HG03432 (cell line): ENCODE data around the gene GPC5.

ENCODE experiments used
- ATAC-seq: cut with Tn5 transposase; IDR thresholded peaks from one replicate; pipeline ENCODE4 v1.9.1; 2021; ENCODE audit warnings: mild to moderate bottlenecking, moderate library complexity; ENCODE audit not compliant: unreplicated experiment

The GPC5 gene

DNA sequence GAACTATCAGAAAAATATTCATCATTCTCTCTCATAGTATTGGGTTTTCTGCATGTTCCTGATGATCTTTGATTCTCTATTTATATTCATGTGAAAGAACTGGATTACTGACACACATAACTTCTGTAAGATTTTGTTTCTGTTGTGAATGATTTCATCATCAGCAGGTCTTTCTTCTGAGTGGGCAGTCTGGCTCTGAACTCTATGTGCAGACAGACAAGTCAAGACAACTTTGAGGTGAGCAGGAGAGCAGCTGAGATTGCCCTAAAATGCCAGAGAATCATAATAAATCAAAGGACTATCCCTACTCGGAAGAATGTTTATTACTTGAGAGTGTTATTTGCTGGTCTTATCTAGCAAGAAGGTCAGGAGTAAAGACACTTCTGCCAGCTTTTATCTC is 1176.1 kb downstream of the GPC5 start:
- no peak for ATAC-seq

DNA sequence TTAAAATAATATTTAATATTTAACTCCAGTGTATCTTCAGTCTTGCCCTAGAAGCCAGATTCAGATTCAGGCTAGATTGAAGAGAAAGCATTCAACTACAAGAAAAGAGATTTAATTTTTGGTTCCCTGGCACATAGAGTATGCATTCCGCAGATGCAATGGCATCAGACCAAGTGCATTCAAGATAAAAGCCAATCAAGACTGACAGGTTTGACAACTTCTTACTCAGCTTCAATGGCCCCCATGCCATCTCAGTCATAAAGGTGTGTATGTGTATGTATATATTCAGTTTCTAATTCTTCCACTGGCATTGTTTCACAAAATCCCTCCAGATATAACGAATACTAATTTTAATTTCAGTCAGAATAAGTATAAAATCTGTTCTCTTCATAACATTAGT is 1177.4 kb downstream of the GPC5 start:
- no peak for ATAC-seq

DNA sequence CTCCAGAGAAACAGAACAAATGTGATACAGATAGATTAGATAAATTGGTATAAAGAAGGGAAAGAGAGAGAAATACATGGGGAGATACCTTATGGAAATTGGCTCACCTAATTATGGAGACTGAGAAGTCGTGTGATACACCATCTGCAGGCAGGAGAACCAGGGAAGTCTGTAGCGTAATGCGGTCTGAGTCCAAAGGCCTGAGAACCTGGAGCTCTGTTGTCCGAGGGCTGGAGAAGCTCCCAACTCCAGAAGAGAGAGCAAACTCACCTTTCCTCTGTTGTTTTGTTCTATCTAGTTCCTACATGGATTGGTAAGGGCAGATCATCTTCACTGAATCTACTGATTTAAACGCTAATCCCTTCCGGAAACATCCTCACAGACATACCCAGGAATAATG is 1179.9 kb downstream of the GPC5 start:
- ATAC-seq: no peak

DNA sequence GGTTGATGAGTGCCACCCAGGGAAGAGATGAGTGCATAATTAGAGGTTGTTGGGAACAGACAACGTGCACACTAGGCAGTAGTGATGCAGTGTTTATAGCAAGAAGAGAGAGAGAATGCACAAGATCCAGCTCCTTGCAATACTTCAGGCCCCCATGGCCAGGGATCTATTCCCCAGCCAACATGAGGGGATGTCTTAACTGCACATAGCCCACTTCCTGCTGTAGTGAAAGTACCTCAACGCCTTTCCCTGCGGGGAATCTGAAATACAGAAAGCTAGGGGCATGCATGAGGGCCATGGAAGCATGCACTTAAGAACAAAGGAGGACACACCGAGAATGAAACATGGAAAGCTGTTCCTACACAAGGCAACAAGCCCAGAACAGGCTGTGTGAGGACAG is 1191.5 kb downstream of the GPC5 start:
- no peak for ATAC-seq

DNA sequence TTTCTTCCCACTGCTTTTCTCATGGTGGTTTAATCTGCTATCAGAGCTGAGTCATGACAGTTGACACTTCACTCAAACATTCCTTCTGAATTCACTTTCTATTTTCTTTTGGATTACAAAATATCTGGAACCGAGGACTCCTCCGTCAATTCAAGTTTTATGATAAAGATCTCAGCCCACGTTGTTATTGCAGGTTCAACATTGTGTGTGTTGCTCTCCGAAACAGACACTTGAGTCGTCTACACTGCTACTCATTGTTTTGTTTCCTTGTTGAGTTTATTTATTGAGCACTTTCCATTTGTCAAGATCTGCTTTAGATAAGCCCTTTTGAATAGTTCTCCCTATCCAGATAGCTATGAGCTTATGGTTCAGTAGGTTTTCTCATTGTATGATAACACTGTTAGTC is 1192.1 kb downstream of the GPC5 start:
- ATAC-seq: no peak

DNA sequence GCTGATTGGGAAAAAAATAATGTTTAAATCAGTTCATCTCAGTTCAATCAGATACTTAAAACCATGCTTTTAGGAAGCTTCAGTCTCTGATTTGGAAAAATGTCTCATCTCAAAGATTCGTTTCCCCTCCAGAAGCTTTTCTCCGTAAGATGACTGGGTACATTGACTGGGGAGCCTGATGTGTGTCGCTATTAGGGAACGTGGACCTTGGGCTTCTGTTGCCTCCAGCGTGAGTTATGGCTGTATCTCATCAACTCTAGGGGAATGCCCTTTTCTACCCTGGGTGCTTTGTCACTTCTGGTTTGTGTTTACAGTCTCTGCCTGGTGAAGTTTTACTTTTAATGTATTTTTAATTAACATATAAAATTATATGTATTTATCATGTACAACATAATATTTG is 1192.7 kb downstream of the GPC5 start:
- no peak for ATAC-seq

DNA sequence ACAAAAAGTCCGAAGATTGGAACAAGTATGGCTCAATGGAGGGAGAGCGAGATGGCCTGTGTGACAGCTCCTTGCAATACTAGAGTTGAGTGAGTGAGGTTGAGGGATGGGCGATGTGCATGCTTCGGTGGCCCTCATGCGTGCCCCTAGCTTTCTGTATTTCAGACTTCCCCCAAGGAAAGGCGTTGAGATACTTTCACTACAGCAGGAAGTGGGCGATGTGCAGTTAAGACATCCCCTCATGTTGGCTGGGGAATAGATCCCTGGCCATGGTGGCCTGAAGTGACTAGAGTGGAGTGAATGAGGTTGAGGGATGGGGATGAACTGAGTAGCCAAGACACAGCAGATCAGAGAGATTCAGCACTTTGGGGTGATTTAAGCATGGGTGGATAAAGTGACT is 1194.3 kb downstream of the GPC5 start:
- no peak for ATAC-seq

DNA sequence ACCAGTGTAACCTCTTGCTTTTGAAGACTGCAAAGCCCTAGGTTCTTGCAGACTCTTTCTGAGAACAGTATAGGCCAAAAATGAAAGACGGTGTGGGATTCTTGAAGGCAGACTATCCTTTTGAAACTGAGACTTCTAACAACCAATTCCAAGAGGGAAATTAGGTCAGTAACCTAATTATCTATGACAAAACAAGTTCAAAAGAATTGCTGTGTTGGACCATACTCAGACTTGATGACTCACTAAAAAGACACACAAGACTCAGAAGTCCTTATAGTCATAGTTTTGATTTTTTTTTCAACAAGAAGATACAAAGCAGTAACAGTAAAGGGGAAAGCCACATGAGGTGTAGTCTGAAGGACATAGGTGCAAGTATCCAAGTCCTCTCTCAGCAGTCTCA is 1204.1 kb downstream of the GPC5 start:
- ATAC-seq: no peak

DNA sequence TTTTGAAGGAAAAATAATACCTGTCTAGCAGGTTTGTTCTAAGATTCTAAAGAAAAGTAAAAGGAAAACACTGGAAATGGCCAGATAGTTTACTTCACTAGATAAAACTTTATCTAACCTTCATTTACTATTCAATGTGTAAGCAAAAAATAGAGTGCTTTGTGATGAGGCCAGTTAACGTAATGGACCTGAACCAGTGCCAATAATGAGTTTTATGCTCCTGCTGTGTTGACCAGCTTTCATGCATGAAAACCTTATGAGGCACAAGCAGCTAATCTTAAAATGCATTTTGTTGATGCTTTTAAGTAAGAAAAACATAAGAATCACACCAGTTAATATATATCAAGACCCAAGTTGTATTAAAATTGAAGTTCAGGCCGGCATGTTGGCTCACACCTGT is 1211.0 kb downstream of the GPC5 start:
- no peak for ATAC-seq

DNA sequence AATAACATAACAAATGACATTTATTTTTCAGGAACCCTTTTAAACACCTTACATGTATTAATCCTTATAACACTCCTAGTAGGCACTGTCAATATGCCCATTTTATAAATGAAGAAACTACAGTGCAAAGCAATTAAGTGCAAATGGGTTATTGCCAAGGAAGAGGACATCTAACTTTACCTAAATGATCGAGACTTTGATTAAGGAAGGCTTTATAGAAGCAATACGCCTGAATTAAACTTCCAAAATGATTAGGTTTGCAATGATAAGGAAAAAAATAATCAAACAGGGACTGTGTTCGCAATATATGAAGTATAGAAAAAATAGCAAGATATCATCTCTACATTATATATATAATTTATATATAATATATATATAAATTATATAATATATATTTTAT is 1214.5 kb downstream of the GPC5 start:
- ATAC-seq: no peak

DNA sequence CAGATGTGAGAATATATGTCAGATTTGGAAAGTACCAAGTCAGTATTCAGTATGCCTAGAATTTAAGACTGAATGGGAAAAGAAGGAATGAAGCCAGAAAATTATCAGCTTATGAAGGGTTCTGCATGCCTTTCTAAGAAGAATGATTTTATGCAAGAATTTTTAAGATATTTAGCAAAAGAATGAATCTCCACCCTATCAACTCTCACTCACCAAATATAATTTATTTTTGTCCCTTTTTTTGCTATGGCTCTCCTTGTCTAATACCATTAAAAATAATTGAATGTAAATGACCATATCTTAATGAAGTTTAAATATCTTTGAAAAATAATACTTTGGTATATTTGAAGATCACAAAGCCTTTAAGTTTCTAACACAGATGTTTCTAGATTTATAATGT is 1215.5 kb downstream of the GPC5 start:
- ATAC-seq: no peak

DNA sequence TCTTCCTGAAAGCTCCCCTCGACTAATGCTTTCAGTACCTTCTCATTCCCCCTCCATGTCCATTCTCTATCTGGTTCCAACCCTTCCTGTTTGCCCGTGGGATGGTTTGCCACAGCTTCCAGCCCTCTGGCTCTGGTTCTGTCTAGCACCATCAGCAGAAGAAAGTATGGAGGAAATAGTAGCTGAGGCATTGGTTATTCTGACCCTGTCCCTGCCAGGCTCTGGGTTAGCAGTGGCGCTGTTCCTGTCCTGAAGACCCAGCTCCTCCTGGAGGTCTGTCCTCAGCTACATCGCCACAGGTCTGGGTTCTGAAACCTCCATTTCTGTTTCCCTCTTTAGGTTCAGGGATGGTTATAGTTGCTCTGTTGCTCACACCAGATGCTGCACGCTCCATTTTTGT is 1223.6 kb downstream of the GPC5 start:
- ATAC-seq: no peak

DNA sequence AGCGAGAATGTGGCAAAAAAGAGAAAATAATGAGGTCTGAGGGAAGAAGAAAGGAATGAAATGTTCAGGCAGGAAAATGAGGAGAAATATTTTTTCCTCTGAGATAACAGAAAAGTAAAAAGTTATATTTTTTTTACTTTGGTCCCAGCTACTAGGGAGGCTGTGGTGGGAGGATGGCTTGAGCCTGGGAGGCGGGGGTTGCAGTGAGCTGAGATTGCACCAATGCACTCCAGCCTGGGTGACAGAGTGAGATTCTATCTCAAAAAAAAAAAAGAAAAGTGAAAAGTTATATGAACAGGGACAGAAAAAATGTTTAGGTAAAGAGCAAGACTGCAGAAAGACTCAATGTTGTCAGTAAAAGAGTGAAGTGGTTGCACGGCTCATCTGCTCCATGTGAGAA is 1224.5 kb downstream of the GPC5 start:
- ATAC-seq: no peak

DNA sequence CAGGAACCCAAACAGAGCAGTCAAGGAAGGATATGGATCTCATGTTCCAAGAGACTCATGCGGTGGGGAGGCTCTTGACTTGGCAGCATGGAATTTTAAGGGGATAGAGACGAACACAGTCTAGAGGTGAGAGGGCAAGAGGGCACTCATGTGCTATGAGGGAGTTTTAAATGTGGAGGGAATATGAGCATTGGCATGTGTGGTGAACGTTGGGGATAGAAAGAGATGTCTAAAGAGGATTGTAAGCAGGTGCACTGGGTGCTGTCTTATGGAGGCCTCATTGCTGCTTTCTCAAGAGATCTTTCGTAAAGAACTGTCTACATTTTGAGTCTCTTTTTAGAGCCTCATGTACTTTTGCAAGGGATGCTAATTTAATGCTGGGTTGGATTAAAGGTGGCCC is 1227.9 kb downstream of the GPC5 start:
- ATAC-seq: no peak

DNA sequence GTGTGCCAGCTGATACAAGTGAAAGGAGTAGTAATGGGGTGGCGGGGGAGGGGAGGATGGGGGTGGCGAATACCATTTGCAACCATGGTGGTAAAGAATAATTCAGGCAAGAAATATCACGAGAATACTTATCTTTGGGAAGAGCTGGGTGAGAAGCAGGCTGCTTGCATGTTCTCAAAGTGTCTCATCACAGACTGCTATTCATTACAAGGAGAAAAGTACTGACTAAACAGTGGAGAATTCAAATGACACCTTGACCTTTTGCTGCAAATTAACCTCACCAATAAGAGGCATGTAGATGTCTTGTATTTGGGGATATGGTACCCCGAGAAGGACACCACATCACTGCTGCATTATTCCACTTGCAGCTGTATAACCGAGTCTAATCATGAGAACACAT is 1242.5 kb downstream of the GPC5 start:
- no peak for ATAC-seq

DNA sequence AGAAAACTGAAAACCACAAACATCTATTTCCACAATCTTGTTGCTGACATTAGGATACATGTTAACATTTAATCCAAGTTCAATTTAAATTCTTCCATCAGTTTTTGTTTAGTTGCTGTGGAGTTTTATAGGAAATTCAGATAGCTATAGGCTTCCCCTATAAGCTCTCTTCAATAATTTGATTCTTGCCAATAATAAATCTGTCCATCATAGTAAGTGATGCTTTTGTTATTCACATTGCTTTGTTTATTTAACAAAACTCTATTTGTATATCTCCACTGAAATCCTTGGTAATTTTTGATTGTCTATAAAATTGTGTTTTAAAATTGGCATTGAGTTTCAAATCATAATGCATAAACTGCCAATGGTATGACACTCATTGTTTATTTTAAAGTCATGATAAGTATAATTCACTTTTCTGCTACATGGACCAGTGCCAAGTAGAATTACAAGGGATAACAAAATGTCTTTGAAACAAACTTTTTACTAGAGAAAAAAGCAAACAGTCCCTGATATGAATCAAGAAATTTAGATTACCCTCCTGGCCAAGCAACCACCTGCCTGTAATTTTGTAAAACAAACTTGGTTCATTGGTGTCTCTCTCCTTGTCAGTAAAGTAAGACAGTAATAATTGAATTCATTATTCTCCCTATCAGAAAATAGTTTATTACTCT is 1250.9 kb downstream of the GPC5 start:
- no peak for ATAC-seq

DNA sequence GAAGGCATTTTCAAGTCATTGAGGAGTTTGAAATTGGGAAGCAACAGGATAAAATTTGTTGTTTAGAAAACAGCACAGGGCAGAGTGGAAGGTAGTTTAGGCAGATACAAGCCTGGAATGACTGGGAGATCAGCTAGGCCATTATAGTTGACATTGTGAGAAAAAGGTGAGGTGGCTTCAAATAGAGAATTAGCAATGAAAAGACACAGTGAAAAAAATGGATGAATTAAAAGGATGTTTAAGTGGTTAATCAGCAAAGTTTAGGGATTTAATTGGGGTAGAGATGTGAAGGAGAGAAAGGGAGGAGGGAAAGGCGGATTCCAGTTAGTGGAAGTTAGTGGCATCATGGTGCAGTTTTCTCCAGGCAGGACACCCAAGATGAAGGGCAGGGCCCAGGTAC is 1257.7 kb downstream of the GPC5 start:
- no peak for ATAC-seq

DNA sequence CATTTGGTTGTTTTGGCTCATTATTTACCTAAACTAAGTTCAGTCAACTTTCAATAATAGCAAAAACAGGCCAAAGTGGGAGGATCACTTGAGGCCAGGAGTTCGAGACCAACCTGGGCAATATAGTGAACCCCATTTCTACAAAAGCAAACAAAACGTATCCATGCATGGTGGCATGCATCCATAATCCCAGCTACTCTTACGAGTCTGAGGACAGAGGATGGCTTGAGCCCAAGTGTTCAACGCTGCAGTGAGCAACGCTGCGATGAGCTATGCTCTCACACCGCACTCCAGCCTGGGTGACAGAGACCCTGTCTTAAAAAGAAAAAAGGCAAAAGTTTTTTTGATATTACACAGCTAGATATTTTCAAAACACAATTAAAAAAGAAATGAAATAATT is 1258.2 kb downstream of the GPC5 start:
- ATAC-seq: no peak

DNA sequence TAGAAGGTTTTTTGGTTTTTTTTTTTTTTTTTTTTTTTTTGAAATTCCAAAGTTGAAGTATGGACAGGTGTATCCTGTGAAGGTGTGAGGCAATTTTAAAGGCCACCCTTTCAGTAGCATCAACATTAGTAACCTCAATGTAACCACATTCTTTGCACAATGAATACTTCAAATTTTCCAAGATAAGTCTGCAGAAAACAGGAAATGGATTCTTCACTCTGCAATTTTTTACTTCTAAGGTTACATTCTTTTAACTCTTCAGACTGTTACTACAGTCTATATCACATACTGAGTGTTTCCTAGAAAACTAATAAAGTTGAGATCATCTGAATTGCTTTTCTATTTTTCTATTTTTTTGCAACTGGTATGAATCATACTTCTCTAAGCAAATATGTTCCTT is 1259.1 kb downstream of the GPC5 start:
- no peak for ATAC-seq

DNA sequence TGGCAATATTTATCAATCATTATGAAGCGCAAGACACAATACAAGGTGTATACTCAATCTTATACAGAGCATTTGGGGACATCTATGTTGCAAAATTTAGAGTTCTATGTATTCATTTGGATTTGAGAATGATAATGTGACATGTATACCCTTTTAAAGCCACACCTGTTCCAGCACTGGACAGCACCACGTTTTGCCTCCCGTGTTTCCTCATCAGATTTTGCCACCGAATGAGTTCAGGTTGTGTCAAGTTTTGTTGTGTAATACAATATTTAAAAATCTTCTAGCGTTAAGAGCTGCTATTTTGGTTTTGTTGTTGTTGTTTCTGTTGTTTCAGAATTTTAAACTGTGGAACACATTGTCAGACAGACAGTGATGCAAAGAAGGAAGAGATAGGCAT is 1259.9 kb downstream of the GPC5 start:
- no peak for ATAC-seq

DNA sequence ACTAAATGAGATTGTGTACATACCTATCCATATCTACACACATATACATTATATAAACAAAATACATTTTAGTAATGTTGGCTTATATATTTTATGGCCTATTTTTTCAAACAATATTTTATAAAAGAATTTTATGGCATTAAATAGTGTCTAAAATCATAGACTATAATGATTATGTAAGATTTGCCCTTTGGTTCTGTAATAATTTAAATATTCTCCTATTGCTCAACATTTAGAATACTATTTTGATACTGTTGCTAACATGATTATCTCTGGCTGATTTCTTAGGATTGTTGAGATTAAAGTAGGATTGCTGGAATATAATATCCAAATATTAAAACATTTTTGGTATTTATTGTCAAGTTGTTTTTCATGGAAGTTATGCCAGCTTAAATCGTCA is 1263.0 kb downstream of the GPC5 start:
- no peak for ATAC-seq

DNA sequence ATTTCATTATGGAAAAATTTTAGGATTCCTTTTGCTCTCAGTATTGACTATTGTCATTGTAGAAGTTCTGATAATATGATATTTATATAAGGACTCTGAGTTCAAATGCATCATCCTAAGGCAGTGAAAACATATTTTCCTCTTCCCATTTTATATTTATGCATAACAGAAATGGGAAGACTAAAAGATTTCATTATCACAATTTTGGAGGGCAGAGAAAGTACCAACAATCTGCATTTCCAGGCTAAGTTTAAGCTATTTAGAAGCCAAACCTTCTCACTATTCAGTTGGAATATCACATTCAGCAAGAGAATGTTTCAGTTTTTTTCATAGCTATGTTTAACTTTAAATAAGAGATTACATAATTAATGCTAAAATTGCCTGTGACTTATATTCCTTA is 1269.7 kb downstream of the GPC5 start:
- ATAC-seq: no peak

DNA sequence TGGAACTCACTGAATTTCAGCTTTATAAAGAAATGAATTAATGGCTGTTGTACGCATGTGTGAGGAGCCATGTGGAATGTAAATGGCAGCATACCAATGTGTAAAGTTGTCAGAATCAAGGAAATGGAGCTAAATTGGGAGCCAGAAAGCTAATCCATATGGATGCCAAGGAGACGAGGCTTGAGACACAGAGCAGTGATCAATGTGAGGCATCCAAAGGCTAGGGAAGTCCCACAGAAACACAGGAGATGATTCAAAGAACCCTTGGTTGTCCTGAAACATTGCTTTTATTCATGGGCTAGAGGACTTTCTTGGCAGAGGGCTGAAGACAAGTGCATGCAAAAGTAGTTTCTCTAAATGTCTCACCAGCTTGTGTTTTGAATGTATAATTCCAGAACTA is 1271.7 kb downstream of the GPC5 start:
- ATAC-seq: no peak

DNA sequence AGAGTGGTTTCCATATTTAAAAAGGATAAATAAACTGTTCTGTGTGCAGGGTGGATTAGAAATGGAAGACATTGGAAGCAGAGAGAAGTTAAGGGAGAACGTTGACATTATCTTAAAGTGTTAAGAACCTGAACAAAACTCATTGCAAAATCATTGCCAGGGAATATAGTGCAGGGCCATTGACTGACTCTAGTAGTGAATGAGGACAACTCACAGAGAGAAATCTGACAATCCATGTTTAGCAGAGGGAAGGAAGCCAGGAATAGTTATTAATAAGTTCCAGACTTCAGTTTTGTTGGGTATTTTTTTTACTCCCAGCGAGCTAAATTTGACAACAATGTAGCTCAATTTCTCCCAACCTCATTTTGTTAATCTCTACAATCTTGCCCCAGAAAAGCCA is 1273.4 kb downstream of the GPC5 start:
- no peak for ATAC-seq
